ENCODE measurements around the gene UBE2E1. TPM values are rescaled to one million over a fixed set of nuclear protein-coding genes. Genes with fewer than 3 reads are reported as not detected.

The UBE2E1 gene
- total and polyA plus RNA-seq, 2 experiments from 2014 or later, result 39.9 to 120 TPM

DNA sequence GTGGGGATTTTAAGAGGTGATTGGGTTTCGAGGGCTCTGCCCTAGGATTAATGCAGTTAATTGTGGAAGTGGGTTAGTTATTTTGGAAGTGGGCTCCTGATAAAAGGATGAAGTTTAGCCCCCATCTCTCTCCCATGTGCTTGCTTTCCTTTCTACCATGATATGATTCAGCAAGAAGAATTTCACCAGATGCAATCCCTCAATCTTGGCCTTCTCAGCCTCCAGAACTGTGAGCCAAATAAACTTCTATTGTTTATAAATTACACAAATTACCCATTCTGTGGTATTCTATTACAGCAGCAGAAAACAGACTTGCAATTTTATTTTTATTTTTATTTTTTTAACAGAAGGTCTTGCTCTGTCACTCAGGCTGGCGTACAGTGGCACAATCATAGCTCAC lies 27.3 kb upstream of the UBE2E1 start (continued):
- TF ChIP-seq, protein P1, sequence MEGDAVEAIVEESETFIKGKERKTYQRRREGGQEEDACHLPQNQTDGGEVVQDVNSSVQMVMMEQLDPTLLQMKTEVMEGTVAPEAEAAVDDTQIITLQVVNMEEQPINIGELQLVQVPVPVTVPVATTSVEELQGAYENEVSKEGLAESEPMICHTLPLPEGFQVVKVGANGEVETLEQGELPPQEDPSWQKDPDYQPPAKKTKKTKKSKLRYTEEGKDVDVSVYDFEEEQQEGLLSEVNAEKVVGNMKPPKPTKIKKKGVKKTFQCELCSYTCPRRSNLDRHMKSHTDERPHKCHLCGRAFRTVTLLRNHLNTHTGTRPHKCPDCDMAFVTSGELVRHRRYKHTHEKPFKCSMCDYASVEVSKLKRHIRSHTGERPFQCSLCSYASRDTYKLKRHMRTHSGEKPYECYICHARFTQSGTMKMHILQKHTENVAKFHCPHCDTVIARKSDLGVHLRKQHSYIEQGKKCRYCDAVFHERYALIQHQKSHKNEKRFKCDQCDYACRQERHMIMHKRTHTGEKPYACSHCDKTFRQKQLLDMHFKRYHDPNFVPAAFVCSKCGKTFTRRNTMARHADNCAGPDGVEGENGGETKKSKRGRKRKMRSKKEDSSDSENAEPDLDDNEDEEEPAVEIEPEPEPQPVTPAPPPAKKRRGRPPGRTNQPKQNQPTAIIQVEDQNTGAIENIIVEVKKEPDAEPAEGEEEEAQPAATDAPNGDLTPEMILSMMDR (conservative IDR thresholded peaks at IDR 0.05; ENCODE audit: low read depth in 2 of 2), result no peak
- TF ChIP-seq CREB1 (CRISPR knock-in tag; IDR thresholded peaks at IDR 0.05; ENCODE audit: low read depth) (no peak), EZH2phosphoT487 (IDR thresholded peaks at IDR 0.05; ENCODE audit: unreplicated experiment) (no peak)

DNA sequence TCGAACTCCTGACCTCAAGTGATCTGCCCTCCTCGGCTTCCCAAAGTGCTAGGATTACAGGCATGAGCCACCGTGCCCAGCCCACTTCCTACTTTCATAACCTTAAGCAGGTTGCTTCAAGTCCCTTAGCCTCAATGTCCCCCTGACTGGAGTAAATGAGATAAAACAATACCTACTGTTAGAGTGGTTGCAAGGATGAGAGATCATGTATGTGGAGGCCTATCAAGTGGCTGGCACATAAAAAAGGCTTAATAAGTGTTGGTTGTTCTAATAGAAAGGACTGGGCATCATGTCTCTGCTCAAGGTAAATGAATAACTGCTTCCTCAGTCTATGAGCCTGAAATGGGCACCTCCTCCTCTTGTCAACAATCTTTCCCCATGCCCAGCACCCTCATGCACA lies 25.9 kb upstream of the UBE2E1 start:
- Histone ChIP-seq H3F3A (replicated peaks; ENCODE audit: low read depth) (no peaks in the 10 kb centered on the region), H3K79me2 (replicated peaks; ENCODE audit: insufficient read depth) (no peaks in the 10 kb centered on the region), H3K27ac (ENCODE audit: low read depth) (no peak overlapping the region), H3K4me1 (ENCODE audit: insufficient read depth) (no peaks in the 10 kb centered on the region), H3K36me3 (ENCODE audit: insufficient read depth) (no peaks in the 10 kb centered on the region), H2AFZ (no peak overlapping the region), H3K9me2 (ENCODE audit: insufficient read depth) (no peaks in the 10 kb centered on the region), H3K4me3 (no peak overlapping the region), H4K20me1 (replicated peaks; ENCODE audit: insufficient read depth) (no peaks in the 10 kb centered on the region), H3K4me2 (no peak overlapping the region), H3K27me3 (ENCODE audit: insufficient read depth) (no peaks in the 10 kb centered on the region)
- no peak overlapping the region for H3K4me3 Mint-ChIP-seq
- H3K27me3 Mint-ChIP-seq (ENCODE audit: insufficient read depth, low read depth, poor library complexity), result no peaks in the 10 kb centered on the region
- H3K27ac Mint-ChIP-seq, result no peak overlapping the region
- peaks cover 8% of the 10 kb centered on the region; the same call in 2 of the 3 replicates for H3K4me1 Mint-ChIP-seq
- H3K9me3 Mint-ChIP-seq, result no peaks in the 10 kb centered on the region; the same call in 2 of the 3 replicates
- H3K36me3 Mint-ChIP-seq (ENCODE audit: low read depth), result no peaks in the 10 kb centered on the region
- ATAC-seq (no peak), DNase-seq (ENCODE audit: low spot score) (no peak)
- TF ChIP-seq, protein P1 (conservative IDR thresholded peaks at IDR 0.05; ENCODE audit: low read depth in 2 of 2), result no peak
- TF ChIP-seq NANOG (IDR thresholded peaks at IDR 0.05; ENCODE audit: borderline replicate concordance), result no peak
- no peak for TF ChIP-seq STAT1 (IDR thresholded peaks at IDR 0.05; ENCODE audit: unreplicated experiment)
- no peak for TF ChIP-seq JUNB (IDR thresholded peaks at IDR 0.05; ENCODE audit: unreplicated experiment)
- TF ChIP-seq, protein P2, sequence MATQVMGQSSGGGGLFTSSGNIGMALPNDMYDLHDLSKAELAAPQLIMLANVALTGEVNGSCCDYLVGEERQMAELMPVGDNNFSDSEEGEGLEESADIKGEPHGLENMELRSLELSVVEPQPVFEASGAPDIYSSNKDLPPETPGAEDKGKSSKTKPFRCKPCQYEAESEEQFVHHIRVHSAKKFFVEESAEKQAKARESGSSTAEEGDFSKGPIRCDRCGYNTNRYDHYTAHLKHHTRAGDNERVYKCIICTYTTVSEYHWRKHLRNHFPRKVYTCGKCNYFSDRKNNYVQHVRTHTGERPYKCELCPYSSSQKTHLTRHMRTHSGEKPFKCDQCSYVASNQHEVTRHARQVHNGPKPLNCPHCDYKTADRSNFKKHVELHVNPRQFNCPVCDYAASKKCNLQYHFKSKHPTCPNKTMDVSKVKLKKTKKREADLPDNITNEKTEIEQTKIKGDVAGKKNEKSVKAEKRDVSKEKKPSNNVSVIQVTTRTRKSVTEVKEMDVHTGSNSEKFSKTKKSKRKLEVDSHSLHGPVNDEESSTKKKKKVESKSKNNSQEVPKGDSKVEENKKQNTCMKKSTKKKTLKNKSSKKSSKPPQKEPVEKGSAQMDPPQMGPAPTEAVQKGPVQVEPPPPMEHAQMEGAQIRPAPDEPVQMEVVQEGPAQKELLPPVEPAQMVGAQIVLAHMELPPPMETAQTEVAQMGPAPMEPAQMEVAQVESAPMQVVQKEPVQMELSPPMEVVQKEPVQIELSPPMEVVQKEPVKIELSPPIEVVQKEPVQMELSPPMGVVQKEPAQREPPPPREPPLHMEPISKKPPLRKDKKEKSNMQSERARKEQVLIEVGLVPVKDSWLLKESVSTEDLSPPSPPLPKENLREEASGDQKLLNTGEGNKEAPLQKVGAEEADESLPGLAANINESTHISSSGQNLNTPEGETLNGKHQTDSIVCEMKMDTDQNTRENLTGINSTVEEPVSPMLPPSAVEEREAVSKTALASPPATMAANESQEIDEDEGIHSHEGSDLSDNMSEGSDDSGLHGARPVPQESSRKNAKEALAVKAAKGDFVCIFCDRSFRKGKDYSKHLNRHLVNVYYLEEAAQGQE (IDR thresholded peaks at IDR 0.05; ENCODE audit: unreplicated experiment), result no peak
- no peak for TF ChIP-seq EZH2 (IDR thresholded peaks at IDR 0.05; ENCODE audit: low read depth, unreplicated experiment)
- TF ChIP-seq POLR2AphosphoS5 (IDR thresholded peaks at IDR 0.05; ENCODE audit: low read depth), result no peak
- no peak for TF ChIP-seq EZH2phosphoT487 (IDR thresholded peaks at IDR 0.05; ENCODE audit: unreplicated experiment)
- TF ChIP-seq, protein P3, sequence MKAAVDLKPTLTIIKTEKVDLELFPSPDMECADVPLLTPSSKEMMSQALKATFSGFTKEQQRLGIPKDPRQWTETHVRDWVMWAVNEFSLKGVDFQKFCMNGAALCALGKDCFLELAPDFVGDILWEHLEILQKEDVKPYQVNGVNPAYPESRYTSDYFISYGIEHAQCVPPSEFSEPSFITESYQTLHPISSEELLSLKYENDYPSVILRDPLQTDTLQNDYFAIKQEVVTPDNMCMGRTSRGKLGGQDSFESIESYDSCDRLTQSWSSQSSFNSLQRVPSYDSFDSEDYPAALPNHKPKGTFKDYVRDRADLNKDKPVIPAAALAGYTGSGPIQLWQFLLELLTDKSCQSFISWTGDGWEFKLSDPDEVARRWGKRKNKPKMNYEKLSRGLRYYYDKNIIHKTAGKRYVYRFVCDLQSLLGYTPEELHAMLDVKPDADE (IDR thresholded peaks at IDR 0.05), result no peak
- no peak for TF ChIP-seq ZNF331 (CRISPR knock-in tag; IDR thresholded peaks at IDR 0.05; ENCODE audit: low read depth)
- no peak for TF ChIP-seq ZNF114 (CRISPR knock-in tag; IDR thresholded peaks at IDR 0.05)

All from GM23338 (cell line).